ENCODE data around the gene COX6B2.

GRCh38 chr19:55341171-55341588 lies 13.3 kb downstream of the COX6B2 start:
- TF ChIP-seq POLR2AphosphoS5 (IDR thresholded peaks at IDR 0.05; ENCODE audit: borderline replicate concordance, low read depth, low read length) (no peak; the same call in 1 of the 2 replicates), EZH2 (IDR thresholded peaks at IDR 0.05) (no peak)

Measured in SK-N-MC (cell line).